ENCODE data around the gene ARAP1.
A peak's percentile ranks its signal among the peaks of the same experiment; 100 is the strongest.

ARAP1 gene

GRCh38 chr11:72679869-72680268 is 72.3 kb downstream of the ARAP1 start:
- no peak for DNase-seq

DNA sequence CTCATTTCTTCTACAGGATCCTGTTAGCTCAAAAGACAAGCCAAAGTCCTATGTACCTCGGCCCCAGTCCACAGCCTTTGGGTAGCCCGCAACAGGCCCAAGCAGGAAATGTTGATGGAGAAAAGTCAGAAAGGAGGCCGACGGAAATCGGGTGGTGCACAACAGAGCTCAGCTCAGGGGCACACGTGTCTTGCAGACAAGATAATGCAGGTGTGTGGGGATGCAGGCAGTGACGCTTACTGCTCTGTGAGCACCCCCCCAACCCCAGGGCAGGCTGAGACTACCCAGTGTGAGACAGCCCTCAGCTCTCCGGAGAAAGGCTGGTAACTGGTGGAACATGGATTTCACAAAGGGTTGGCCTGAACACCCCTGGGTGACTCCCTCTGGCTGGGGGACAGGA is 73.7 kb downstream of the ARAP1 start:
- DNase-seq = no peak

GRCh38 chr11:72676861-72677341 is 75.3 kb downstream of the ARAP1 start:
- peak; percentile 64 to 70 for DNase-seq

DNA sequence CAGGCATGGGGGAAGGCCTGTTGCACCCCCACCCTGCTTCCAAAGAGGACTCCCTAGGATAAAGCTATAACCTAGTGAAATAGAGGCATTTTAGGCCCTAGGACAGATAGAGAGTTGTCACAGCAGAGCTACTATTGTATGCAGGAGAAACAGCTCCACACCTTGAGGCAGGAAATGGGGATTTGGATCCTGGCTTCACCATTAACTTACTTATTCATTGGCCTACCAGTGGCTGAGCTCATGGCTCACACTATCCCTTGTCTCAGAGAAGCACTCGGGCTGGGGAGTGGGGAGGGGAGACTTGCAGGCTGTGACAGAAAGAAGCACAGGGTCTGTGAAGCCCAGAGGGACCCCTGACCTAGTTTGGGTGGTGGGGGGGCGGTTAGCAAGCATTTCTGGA is 77.0 kb downstream of the ARAP1 start:
- no peak for DNase-seq

DNA sequence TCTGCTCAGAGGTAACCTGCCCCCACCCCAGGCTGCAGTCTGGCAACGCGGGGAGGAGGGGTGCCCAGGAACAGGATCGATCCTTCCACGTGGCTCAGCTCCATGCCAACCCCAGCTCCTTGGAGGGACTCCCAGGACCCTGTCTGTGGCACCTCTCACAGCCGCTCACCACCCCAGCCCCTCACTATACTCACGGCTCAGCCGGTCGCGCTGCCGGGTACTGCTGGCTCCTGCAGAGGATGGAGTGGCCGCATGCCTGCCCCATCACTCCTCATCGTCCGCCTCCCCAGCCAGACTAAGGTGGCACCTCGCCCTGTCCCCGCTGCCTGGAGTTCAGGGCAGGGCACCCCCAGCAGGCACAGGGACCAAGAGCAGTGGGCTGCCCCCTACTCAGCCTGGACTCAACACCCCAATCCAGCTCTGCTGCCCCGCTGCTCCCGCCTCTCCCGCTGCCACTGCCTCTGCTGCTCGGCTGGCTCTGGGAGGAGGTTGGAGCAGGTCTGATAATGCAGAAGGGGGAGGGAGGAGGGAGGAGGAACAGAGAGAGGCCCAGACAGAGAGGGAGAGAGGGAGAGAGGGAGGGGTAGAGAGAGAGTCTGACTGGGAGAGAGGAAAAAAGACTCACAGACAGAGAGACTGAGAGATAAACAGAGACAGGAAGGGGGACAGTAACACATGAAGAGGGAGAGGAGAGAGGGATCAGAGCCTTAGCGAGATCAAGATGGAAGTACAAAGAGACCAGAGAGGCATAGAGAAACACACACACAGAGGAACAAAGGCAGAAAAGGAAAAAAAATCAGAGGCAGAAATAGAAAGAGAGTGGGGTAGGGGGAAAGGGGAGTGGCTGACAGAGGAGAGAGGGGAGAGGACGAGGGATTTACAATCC is 78.0 kb downstream of the ARAP1 start, which contains the start of gene PDE2A:
TSS of gene PDE2A (minus strand) at position 480 of the 886 bp plus-strand sequence. CDS start at position 265, 215 bp downstream.
- no peak for DNase-seq

DNA sequence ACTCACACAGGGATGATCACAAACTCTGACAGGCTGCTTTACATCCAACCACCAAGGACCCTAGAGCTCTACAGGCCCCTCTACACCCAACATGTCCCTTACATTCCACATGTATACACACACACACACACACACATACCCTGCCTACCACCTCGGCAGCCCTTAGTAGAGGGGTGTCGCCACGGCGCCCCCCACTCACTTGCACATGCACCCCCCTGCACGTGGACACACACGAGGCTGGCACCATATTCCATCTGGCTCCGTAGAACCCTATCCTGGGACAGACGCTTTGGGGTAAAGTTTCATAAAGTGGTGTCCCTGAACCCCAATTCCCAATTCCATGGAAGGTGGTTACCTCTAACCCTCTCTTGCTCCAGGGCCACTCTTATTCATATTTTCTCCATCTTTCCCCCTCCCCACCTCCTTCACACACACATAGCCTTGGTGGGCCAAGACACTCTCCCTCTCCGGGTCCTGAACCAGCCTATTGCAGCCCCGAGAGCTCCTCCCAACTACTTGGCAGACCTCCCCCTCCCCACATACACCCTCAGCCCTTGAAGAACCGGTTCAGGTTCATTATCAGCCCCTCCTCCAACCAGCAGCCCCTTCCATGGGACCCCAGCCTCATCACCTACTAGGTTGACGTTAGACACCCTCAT is 78.8 kb downstream of the ARAP1 start:
- DNase-seq = no peak

GRCh38 chr11:72672597-72673238 is 79.5 kb downstream of the ARAP1 start:
- no peak for DNase-seq

- DNase-seq = no peak
These were observed 80.8 kb downstream of the ARAP1 start for GRCh38 chr11:72671152-72672099.

- DNase-seq = no peak
These were observed 82.2 kb downstream of the ARAP1 start for GRCh38 chr11:72670041-72670440.

DNA sequence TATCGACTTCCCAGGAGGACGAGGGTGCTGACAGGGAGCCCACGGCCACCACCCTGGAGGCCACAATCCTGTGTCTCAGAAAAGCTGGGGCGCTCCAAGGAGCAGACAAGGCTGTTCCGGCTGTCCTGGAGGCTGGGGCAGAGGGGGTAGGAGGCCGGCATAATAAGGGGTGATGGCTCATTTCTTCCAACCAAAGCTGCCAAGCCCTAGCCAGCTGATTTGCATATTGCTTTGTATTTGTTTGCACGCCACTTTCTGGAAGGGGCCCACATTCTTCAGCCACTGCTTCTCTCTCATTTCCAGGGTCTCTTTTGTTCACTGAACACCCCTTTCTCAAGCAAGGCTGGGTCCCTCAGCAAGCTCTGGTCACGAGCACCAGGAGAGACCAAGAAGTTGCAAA is 82.7 kb downstream of the ARAP1 start:
- DNase-seq = no peak

- DNase-seq = peak; percentile 57 to 61
These were observed 83.4 kb downstream of the ARAP1 start for GRCh38 chr11:72668629-72669347.

DNA sequence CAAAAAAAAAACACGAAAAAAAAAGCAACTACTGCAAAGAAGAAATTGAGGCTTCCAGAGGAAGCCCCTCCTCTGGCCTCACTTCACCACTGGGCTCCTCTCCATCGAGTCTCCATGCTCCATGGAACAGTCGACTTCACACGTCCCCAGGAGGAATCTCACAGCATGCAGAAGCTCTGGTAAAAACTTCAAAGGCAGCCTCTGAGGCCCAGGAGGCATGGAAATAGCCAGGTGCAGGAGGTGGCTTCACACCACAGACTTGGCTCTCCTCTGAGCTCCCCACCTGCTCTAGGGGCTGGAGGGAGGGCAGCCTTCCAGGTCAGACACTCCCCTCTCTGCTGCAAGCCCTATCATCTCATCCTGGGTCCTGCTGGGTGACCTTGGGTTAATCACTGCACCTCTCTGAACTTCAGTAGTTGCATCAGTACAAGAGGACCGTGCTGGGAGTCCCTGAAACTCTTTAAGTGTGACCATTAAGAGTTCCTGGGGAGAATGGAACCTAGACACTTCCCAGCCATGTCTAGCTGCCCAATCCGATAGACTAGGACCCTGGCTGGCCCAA is 86.2 kb downstream of the ARAP1 start:
- no peak for DNase-seq

DNA sequence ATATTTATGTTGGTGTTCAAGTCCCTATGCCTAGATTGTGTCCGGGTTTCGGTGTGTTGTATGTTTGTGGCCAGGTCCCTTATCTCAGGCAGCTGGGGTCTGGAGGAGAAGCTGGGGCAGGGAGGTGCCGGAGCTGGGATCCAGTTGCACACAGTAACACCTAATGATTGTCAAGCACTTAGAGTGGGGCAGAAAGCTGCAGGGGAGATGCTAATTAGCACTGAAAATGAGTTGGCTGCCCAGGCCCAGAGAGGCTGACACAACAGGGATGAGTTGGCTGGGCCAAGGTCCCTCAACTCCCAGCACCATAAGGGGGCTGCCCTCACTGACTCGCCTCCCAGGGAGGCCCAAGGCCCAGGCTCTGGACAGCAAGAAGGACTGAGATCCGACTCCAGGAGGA is 90.2 kb downstream of the ARAP1 start:
- DNase-seq = no peak

GRCh38 chr11:72661486-72661885 is 90.7 kb downstream of the ARAP1 start:
- no peak for DNase-seq

GRCh38 chr11:72658989-72659640 is 93.1 kb downstream of the ARAP1 start:
- no peak for DNase-seq

GRCh38 chr11:72657411-72658100 is 94.7 kb downstream of the ARAP1 start:
- DNase-seq = no peak

GRCh38 chr11:72655896-72656464 is 96.2 kb downstream of the ARAP1 start:
- DNase-seq = no peak

- no peak for DNase-seq
These were observed 97.2 kb downstream of the ARAP1 start for GRCh38 chr11:72655014-72655413.

DNA sequence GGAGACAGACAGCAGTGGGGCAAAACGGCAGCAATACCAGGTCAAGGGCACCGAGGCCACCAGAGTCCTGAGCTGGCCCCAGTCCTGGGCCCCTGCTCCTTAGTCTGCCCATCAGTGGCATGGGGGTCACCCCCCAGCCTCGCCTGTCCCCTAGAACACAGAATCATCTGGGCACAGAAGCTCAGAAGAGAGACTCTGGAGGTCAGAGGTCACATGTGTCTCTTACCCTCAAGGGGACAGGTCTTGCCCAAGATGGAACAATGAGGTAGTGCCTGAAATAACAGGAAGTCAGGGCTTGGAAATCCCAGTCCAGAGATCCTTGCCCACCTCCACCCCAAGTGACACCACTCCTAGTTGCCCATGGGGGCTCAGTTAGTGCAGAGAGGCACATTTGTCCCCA is 98.6 kb downstream of the ARAP1 start:
- no peak for DNase-seq
